GM18858 (cell line): ENCODE data around the gene SNRPA.
"Not testable (repeated sequence)": the region's sequence is repeated elsewhere in the genome, so short reads cannot be mapped to it uniquely, and the experiment has no call there.

ENCODE experiments used
- ATAC-seq: cut with Tn5 transposase; IDR thresholded peaks from one replicate; pipeline ENCODE4 v1.9.1; 2021; ENCODE audit not compliant: unreplicated experiment

SNRPA gene

GRCh38 chr19:40812571-40812970 lies 61.6 kb downstream of the SNRPA start:
- ATAC-seq = not testable (repeated sequence)

DNA sequence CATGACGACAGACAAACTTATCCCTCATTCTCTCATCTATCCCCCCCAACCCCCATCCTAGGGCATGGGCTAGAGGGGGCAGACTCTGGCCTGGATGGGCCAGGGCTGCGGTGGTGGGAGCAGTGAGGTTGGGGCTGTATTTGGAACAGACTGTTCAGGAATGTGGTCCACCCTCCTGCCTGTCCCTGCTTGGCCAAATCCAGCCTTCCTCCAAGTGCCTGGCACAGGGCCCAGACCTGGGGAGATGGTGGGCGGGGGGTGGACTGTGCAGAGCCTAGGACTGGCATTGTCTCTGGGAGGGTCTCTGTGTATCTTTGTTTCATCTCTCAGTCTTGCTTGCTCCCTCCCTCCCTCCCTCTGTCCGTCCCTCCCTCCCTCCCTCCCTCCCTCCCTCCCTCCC lies 62.2 kb downstream of the SNRPA start:
- ATAC-seq = no peak
